H1 (cell line): ENCODE measurements around the gene SEMA3A. TPM values are rescaled to one million over a fixed set of nuclear protein-coding genes. Genes with fewer than 3 reads are reported as not detected.

Source experiments
- CTCF ChIA-PET: fragments of 300-600 bp; sonication (Branson Sonifier 250); formaldehyde crosslinking; loops from one replicate; lab custom pipeline; 2021; ENCODE audit not compliant: partially characterized antibody; lab: Charles Lee
- POLR2A ChIA-PET: fragments of 300-600 bp; sonication (Branson Sonifier 250); formaldehyde crosslinking; loops from one replicate; lab custom pipeline; 2021; ENCODE audit warnings: inconsistent platforms; ENCODE audit not compliant: partially characterized antibody; lab: Charles Lee
- DNase-seq, 2 experiments: peaks; one replicate each; pipeline versions ENCODE4 v3.0.0 to v3.0.0-alpha.2; 2010 to 2022; ENCODE audit warnings: low spot score in 2 of 2, low read depth in 1 of 2, mixed read lengths in 1 of 2
- FAIRE-seq: peaks from 2 replicates; lab custom pipeline; 2011; peaks lifted over from hg19 to GRCh38; lab: Jason Lieb, UNC
- H2AFZ ChIP-seq: 2 replicates; pipeline ENCODE4 v1.8.1; 2012; ENCODE audit warnings: low read length, inconsistent platforms
- H2AK5ac ChIP-seq: 2 replicates; pipeline ENCODE4 v1.6.1; 2013; ENCODE audit warnings: low read depth, low read length
- H2BK120ac ChIP-seq: replicated peaks from 2 replicates; pipeline ENCODE3; 2013; ENCODE audit warnings: low read depth, low read length, inconsistent platforms
- H2BK12ac ChIP-seq: 2 replicates; pipeline ENCODE4 v1.6.1; 2013; ENCODE audit warnings: low read depth, low read length
- H2BK15ac ChIP-seq: 2 replicates; pipeline ENCODE4 v1.6.1; 2013; ENCODE audit warnings: low read length
- H2BK20ac ChIP-seq: 2 replicates; pipeline ENCODE4 v1.6.1; 2013; ENCODE audit warnings: low read length
- H2BK5ac ChIP-seq: 2 replicates; pipeline ENCODE4 v1.6.1; 2013; ENCODE audit warnings: low read depth, low read length
- H3K14ac ChIP-seq: 2 replicates; pipeline ENCODE4 v1.6.1; 2013; ENCODE audit warnings: inconsistent platforms; ENCODE audit not compliant: insufficient read length
- H3K18ac ChIP-seq: 2 replicates; pipeline ENCODE4 v1.6.1; 2013; ENCODE audit warnings: low read length; ENCODE audit errors: extremely low read depth
- H3K23ac ChIP-seq: 2 replicates; pipeline ENCODE4 v1.6.1; 2013; ENCODE audit warnings: inconsistent platforms; ENCODE audit not compliant: insufficient read length
- H3K23me2 ChIP-seq: 2 replicates; pipeline ENCODE4 v1.6.1; 2013; ENCODE audit warnings: low read depth, low read length
- H3K27ac ChIP-seq: 2 replicates; pipeline ENCODE4 v1.6.1; 2011; ENCODE audit warnings: low read depth, low read length, inconsistent platforms
- H3K27me3 ChIP-seq, 4 experiments: replicated peaks in 1 of 4; 1 replicate in 1 of 4; 2 replicates in 3 of 4; pipeline versions ENCODE4 v1.6.1 to v1.8.1; 2011 to 2013; ENCODE audit warnings: low read length in 3 of 4, mild to moderate bottlenecking in 3 of 4, inconsistent platforms in 2 of 4, mixed read lengths in 2 of 4, moderate library complexity in 1 of 4; ENCODE audit not compliant: control insufficient read depth in 3 of 4, insufficient read depth in 3 of 4; ENCODE audit errors: extremely low read depth in 1 of 4
- H3K36me3 ChIP-seq, 4 experiments: 2 replicates each; pipeline versions ENCODE4 v1.6.1 to v1.8.1; 2011 to 2013; ENCODE audit warnings: mild to moderate bottlenecking in 4 of 4, low read length in 3 of 4, moderate library complexity in 2 of 4, control low read depth in 1 of 4, inconsistent platforms in 1 of 4; ENCODE audit not compliant: insufficient read depth in 4 of 4, control insufficient read depth in 2 of 4
- H3K4ac ChIP-seq: replicated peaks from 2 replicates; pipeline ENCODE3; 2013; ENCODE audit warnings: low read length, low read depth, mixed read lengths, inconsistent platforms; ENCODE audit not compliant: insufficient read length
- H3K4me1 ChIP-seq, 4 experiments: replicated peaks in 1 of 4; 1 replicate in 1 of 4; 2 replicates in 3 of 4; pipeline versions ENCODE4 v1.6.1 to v1.8.1; 2011 to 2013; ENCODE audit warnings: low read length in 3 of 4, inconsistent platforms in 2 of 4, mixed read lengths in 1 of 4; ENCODE audit not compliant: insufficient read depth in 4 of 4, control insufficient read depth in 3 of 4
- H3K4me2 ChIP-seq, 2 experiments: 2 replicates each; pipeline versions ENCODE4 v1.6.1 to v1.8.1; 2011 to 2013; ENCODE audit warnings: low read depth in 2 of 2, low read length in 2 of 2, control low read depth in 1 of 2, inconsistent platforms in 1 of 2, mild to moderate bottlenecking in 1 of 2; ENCODE audit not compliant: insufficient read depth in 1 of 2
- H3K4me3 ChIP-seq, 4 experiments: fragments of 200-600, 300-600 bp in 1 of 4; sonication (generic), shearing (Covaris generic), sonication (Bioruptor Twin) in 1 of 4; 2 replicates each; pipeline versions ENCODE4 v1.5.1 to v1.8.1; 2011 to 2016; ENCODE audit warnings: low read length in 4 of 4, low read depth in 3 of 4, control low read depth in 2 of 4, inconsistent platforms in 2 of 4, mild to moderate bottlenecking in 2 of 4, mixed read lengths in 1 of 4, moderate library complexity in 1 of 4; ENCODE audit not compliant: insufficient read depth in 2 of 4; ENCODE audit errors: extremely low read depth in 1 of 4
- H3K56ac ChIP-seq: replicated peaks from 2 replicates; pipeline ENCODE3; 2013; ENCODE audit warnings: low read depth, mild to moderate bottlenecking, mixed read lengths, low read length, inconsistent platforms; ENCODE audit not compliant: insufficient read length
- H3K79me1 ChIP-seq: 2 replicates; pipeline ENCODE4 v1.6.1; 2013; ENCODE audit warnings: low read depth, low read length, control low read depth
- H3K79me2 ChIP-seq, 2 experiments: 2 replicates each; pipeline versions ENCODE4 v1.6.1 to v1.8.1; 2012 to 2013; ENCODE audit warnings: low read length in 2 of 2, mild to moderate bottlenecking in 2 of 2, inconsistent platforms in 1 of 2; ENCODE audit not compliant: insufficient read depth in 2 of 2, control insufficient read depth in 1 of 2
- H3K9ac ChIP-seq, 4 experiments: replicated peaks in 1 of 4; 1 replicate in 1 of 4; 2 replicates in 3 of 4; pipeline versions ENCODE4 v1.6.1 to v1.8.1; 2011 to 2013; ENCODE audit warnings: low read depth in 3 of 4, low read length in 3 of 4, control low read depth in 2 of 4, mild to moderate bottlenecking in 2 of 4, moderate library complexity in 2 of 4, inconsistent platforms in 1 of 4; ENCODE audit errors: extremely low read depth in 1 of 4
- H3K9me3 ChIP-seq, 2 experiments: 2 replicates each; pipeline versions ENCODE4 v1.6.1 to v1.8.1; 2012 to 2013; ENCODE audit warnings: mild to moderate bottlenecking in 2 of 2, moderate library complexity in 2 of 2, control low read depth in 1 of 2, inconsistent platforms in 1 of 2, low read depth in 1 of 2, low read length in 1 of 2, mixed read lengths in 1 of 2; ENCODE audit not compliant: insufficient read depth in 2 of 2
- H4K20me1 ChIP-seq, 2 experiments: replicated peaks in 1 of 2; 2 replicates each; pipeline versions ENCODE3 to v1.8.1; 2011 to 2013; ENCODE audit warnings: inconsistent platforms in 2 of 2, low read length in 2 of 2, mild to moderate bottlenecking in 1 of 2; ENCODE audit not compliant: insufficient read depth in 2 of 2, control insufficient read depth in 1 of 2
- H4K5ac ChIP-seq: 2 replicates; pipeline ENCODE4 v1.6.1; 2013; ENCODE audit warnings: low read length, low read depth, mixed read lengths, inconsistent platforms; ENCODE audit not compliant: insufficient read length
- H4K8ac ChIP-seq: 2 replicates; pipeline ENCODE4 v1.8.0; 2013; ENCODE audit warnings: mild to moderate bottlenecking, moderate library complexity, low read length, inconsistent platforms; ENCODE audit not compliant: insufficient read depth; ENCODE audit errors: extremely low read depth
- H4K91ac ChIP-seq: replicated peaks from 2 replicates; pipeline ENCODE3; 2013; ENCODE audit warnings: low read length, mixed read lengths, inconsistent platforms; ENCODE audit not compliant: insufficient read length
- ASH2L ChIP-seq: fragments of 200-600, 300-600 bp; sonication (generic); IDR thresholded peaks from one replicate; pipeline ENCODE4 v1.7.1; 2017; ENCODE audit warnings: low read length
- CEBPB ChIP-seq: IDR thresholded peaks from 2 replicates; pipeline ENCODE4 v1.6.1; 2012; ENCODE audit warnings: low read depth, low read length
- CHD1 ChIP-seq: IDR thresholded peaks from 2 replicates; pipeline ENCODE4 v1.6.1; 2012; ENCODE audit warnings: low read depth, low read length, improper control_type of control experiment
- CHD2 ChIP-seq: IDR thresholded peaks from 2 replicates; pipeline ENCODE4 v1.6.1; 2012; ENCODE audit warnings: low read length, improper control_type of control experiment
- CREB1 ChIP-seq: IDR thresholded peaks from 2 replicates; pipeline ENCODE4 v1.6.1; 2012; ENCODE audit warnings: inconsistent platforms
- EGR1 ChIP-seq: IDR thresholded peaks from 2 replicates; pipeline ENCODE4 v1.6.1; 2011; ENCODE audit warnings: low read depth, low read length, borderline replicate concordance
- EP300 ChIP-seq, 2 experiments: IDR thresholded peaks; 1 replicate in 1 of 2; 2 replicates in 1 of 2; pipeline ENCODE4 v1.6.1; 2011 to 2012; ENCODE audit warnings: low read depth in 2 of 2, low read length in 2 of 2, mild to moderate bottlenecking in 2 of 2, borderline replicate concordance in 1 of 2, inconsistent platforms in 1 of 2, moderate library complexity in 1 of 2
- FOSL1 ChIP-seq: IDR thresholded peaks from 2 replicates; pipeline ENCODE4 v1.6.1; 2011; ENCODE audit warnings: mild to moderate bottlenecking, low read depth, low read length, moderate library complexity; ENCODE audit not compliant: insufficient read depth
- GTF2F1 ChIP-seq: IDR thresholded peaks from 2 replicates; pipeline ENCODE4 v1.6.1; 2012; ENCODE audit warnings: low read depth, low read length, improper control_type of control experiment, borderline replicate concordance
- KDM4A ChIP-seq: IDR thresholded peaks from one replicate; pipeline ENCODE4 v1.7.1; 2012; ENCODE audit warnings: low read depth, mild to moderate bottlenecking, moderate library complexity, low read length, inconsistent platforms; ENCODE audit not compliant: severe bottlenecking
- SAP30 ChIP-seq: fragments of 300-600 bp; sonication (generic); IDR thresholded peaks from 2 replicates; pipeline ENCODE4 v1.7.1; 2012; ENCODE audit warnings: low read length, moderate library complexity, mild to moderate bottlenecking, inconsistent platforms; ENCODE audit not compliant: insufficient read depth, insufficient replicate concordance
- SIN3A ChIP-seq, 2 experiments: IDR thresholded peaks in 1 of 2; conservative IDR thresholded peaks in 1 of 2; 2 replicates each; pipeline ENCODE4 v1.6.1; 2011 to 2012; ENCODE audit warnings: low read length in 2 of 2, improper control_type of control experiment in 1 of 2, low read depth in 1 of 2, mild to moderate bottlenecking in 1 of 2
- SIX5 ChIP-seq: IDR thresholded peaks from 2 replicates; pipeline ENCODE4 v1.6.1; 2011; ENCODE audit warnings: mild to moderate bottlenecking, low read depth, low read length
- SRF ChIP-seq: IDR thresholded peaks from 2 replicates; pipeline ENCODE4 v1.6.1; 2011; ENCODE audit warnings: mild to moderate bottlenecking, low read depth, low read length, moderate library complexity
- WGBS, 2 experiments: shearing (Covaris generic) in 1 of 2; methylation state at CpG; one replicate each; pipeline versions ENCODE4 v1.1.6 to v1.1.7; 2013 to 2015; ENCODE audit warnings: low lambda C conversion rate in 2 of 2, mixed read lengths in 2 of 2, inconsistent platforms in 1 of 2, low coverage in 1 of 2, missing lambda C conversion rate in 1 of 2; ENCODE audit not compliant: insufficient replicate concordance in 2 of 2, insufficient coverage in 1 of 2, insufficient read length in 1 of 2; ENCODE audit errors: extremely low coverage in 1 of 2, missing lambda C conversion rate in 1 of 2; 5-methylcytosine and 5-hydroxymethylcytosine counted together
- polyA plus RNA-seq, 7 experiments: library from polyadenylated mRNA; depleted of rRNA in 3 of 7; stranded (reverse) in 5 of 7; unstranded in 2 of 7; fragments of >200 nt in 5 of 7; fragments of 200-250 nt in 2 of 7; gene quantifications; 1 replicate in 5 of 7; 2 replicates in 1 of 7; 4 replicates in 1 of 7; pipeline versions ENCODE4 v1.2.1 to v1.2.3, GENCODE V29; 2011 to 2013; ENCODE audit warnings: missing spikeins in 2 of 7, mixed read lengths in 2 of 7
- total RNA-seq: library from RNA; stranded (reverse); fragmentation: NEBNext Ultra II Directional; extraction: Animal tissue kit (Norgen Biotek cat#: 25700); gene quantifications from 2 replicates; pipeline ENCODE4 v1.2.1, GENCODE V29; 2021

SEMA3A gene
- total and polyA plus RNA-seq, 2 of the 8 experiments (the other 6 are each of a cell fraction or from before 2014, with no cell fraction given) = 8.1 to 45.9 TPM

- H3K4me3 ChIP-seq = no peak overlapping the region
- no peak overlapping the region for H2BK15ac ChIP-seq
- no peak overlapping the region for H2BK120ac ChIP-seq
- H3K9ac ChIP-seq = no peak overlapping the region
- no peaks in the 10 kb centered on the region for H3K4me1 ChIP-seq
- H4K91ac ChIP-seq = no peak overlapping the region
- H3K4ac ChIP-seq = no peak overlapping the region
- TF ChIP-seq FOSL1 (no peak), SAP30 (no peak), CHD2 (no peak), CREB1 (no peak), EGR1 (no peak), CHD1 (no peak), KDM4A (no peak), CEBPB (no peak), SRF (no peak), ASH2L (no peak), SIX5 (no peak), EP300 (IDR thresholded peaks at IDR 0.05; ENCODE audit: borderline replicate concordance in 1 of 2, low read depth in 2 of 2, low read length in 2 of 2) (no peak), SIN3A (conservative IDR thresholded peaks at IDR 0.05 in 1 of 2, IDR thresholded peaks at IDR 0.05 in 1 of 2; ENCODE audit: low read depth in 1 of 2, low read length in 2 of 2) (no peak), GTF2F1 (no peak)
- H3K9me3 ChIP-seq = no peaks in the 10 kb centered on the region
- no peak overlapping the region for H4K8ac ChIP-seq
- no peak for FAIRE-seq
- H2BK20ac ChIP-seq = no peak overlapping the region
- no peak overlapping the region for H3K4me2 ChIP-seq
- no peak overlapping the region for H3K56ac ChIP-seq
- H3K36me3 ChIP-seq = no peaks in the 10 kb centered on the region; a peak in 1 of 8 replicates
- H3K14ac ChIP-seq = no peak overlapping the region
- H4K5ac ChIP-seq = no peak overlapping the region
- H2BK12ac ChIP-seq = no peak overlapping the region
- peaks cover 0 to 3% of the 10 kb centered on the region in 2 experiments; a peak in 2 of 4 replicates for H3K79me2 ChIP-seq
- no peaks in the 10 kb centered on the region for H3K23me2 ChIP-seq
- no peaks in the 10 kb centered on the region for H4K20me1 ChIP-seq
- H3K23ac ChIP-seq = no peak overlapping the region
- WGBS, 2 experiments = 90% methylated on average over 2 of the region's 2 CpGs; no CpG with 5 or more reads in 1 of the 2 experiments
- H2AFZ ChIP-seq = no peak overlapping the region
- no peak overlapping the region for H3K18ac ChIP-seq
- no peaks in the 10 kb centered on the region for H3K27me3 ChIP-seq
- H3K27ac ChIP-seq = no peak overlapping the region
- DNase-seq = no peak
- H2AK5ac ChIP-seq = no peak overlapping the region
- ChIA-PET CTCF (no interaction called here), POLR2A (no interaction called here)
- no peaks in the 10 kb centered on the region for H3K79me1 ChIP-seq
- no peak overlapping the region for H2BK5ac ChIP-seq
Measured at GRCh38 chr7:84069999-84070500, 124.5 kb downstream of the SEMA3A start.
